Activated CD4-positive, alpha-beta T cell treated with anti-CD3 and anti-CD28 coated beads for 4 hours (primary cell): ENCODE results near the gene ATP6V1F.

ENCODE experiments used
- DNase-seq, 2 donors: peaks; one replicate each; pipeline ENCODE4 v3.0.0-alpha.2; 2020

The ATP6V1F gene

GRCh38 chr7:128869138-128869943 lies 6.7 kb downstream of the ATP6V1F start:
- DNase-seq = peak; percentile 25 to 26

GRCh38 chr7:128869944-128870285 lies 7.3 kb downstream of the ATP6V1F start:
- DNase-seq = peak; percentile 12 to 19

- no peak for DNase-seq
Measured at GRCh38 chr7:128871050-128871449, 8.4 kb downstream of the ATP6V1F start.

- DNase-seq = no peak
Measured at GRCh38 chr7:128872394-128872824, 9.8 kb downstream of the ATP6V1F start.

GRCh38 chr7:128873234-128873633 lies 10.6 kb downstream of the ATP6V1F start:
- DNase-seq = no peak

GRCh38 chr7:128874140-128875031 lies 11.7 kb downstream of the ATP6V1F start:
- no peak for DNase-seq

GRCh38 chr7:128875523-128875948 lies 12.9 kb downstream of the ATP6V1F start:
- DNase-seq = no peak

GRCh38 chr7:128876127-128876526 lies 13.5 kb downstream of the ATP6V1F start:
- DNase-seq = no peak

GRCh38 chr7:128876586-128876977 lies 13.9 kb downstream of the ATP6V1F start:
- DNase-seq = no peak

GRCh38 chr7:128876978-128877755 lies 14.5 kb downstream of the ATP6V1F start:
- no peak for DNase-seq

GRCh38 chr7:128877756-128878120 lies 15.1 kb downstream of the ATP6V1F start:
- DNase-seq = no peak

- DNase-seq = no peak
Measured at GRCh38 chr7:128878226-128879105, 15.8 kb downstream of the ATP6V1F start.

GRCh38 chr7:128879461-128879938 lies 16.8 kb downstream of the ATP6V1F start:
- no peak for DNase-seq

- DNase-seq = no peak
Measured at GRCh38 chr7:128879939-128880746, 17.5 kb downstream of the ATP6V1F start.

GRCh38 chr7:128880791-128881457 lies 18.3 kb downstream of the ATP6V1F start:
- DNase-seq = no peak

- no peak for DNase-seq
Measured at GRCh38 chr7:128881458-128882125, 18.9 kb downstream of the ATP6V1F start.

GRCh38 chr7:128882134-128882533 lies 19.5 kb downstream of the ATP6V1F start:
- DNase-seq = no peak

GRCh38 chr7:128883622-128884448 lies 21.2 kb downstream of the ATP6V1F start:
- DNase-seq = peak; percentile 80 to 86
